H1 (cell line): ENCODE results near the gene SLC12A5. TPM values are rescaled to one million over a fixed set of nuclear protein-coding genes. Genes with fewer than 3 reads are reported as not detected.

ENCODE experiments used
- CTCF ChIA-PET: fragments of 300-600 bp; sonication (Branson Sonifier 250); formaldehyde crosslinking; loops from one replicate; lab custom pipeline; 2021; ENCODE audit not compliant: partially characterized antibody; lab: Charles Lee
- POLR2A ChIA-PET: fragments of 300-600 bp; sonication (Branson Sonifier 250); formaldehyde crosslinking; loops from one replicate; lab custom pipeline; 2021; ENCODE audit warnings: inconsistent platforms; ENCODE audit not compliant: partially characterized antibody; lab: Charles Lee
- DNase-seq, 2 experiments: peaks; one replicate each; pipeline versions ENCODE4 v3.0.0 to v3.0.0-alpha.2; 2010 to 2022; ENCODE audit warnings: low spot score in 2 of 2, low read depth in 1 of 2, mixed read lengths in 1 of 2
- FAIRE-seq: peaks from 2 replicates; lab custom pipeline; 2011; peaks lifted over from hg19 to GRCh38; lab: Jason Lieb, UNC
- H2AFZ ChIP-seq: 2 replicates; pipeline ENCODE4 v1.8.1; 2012; ENCODE audit warnings: low read length, inconsistent platforms
- H2AK5ac ChIP-seq: 2 replicates; pipeline ENCODE4 v1.6.1; 2013; ENCODE audit warnings: low read depth, low read length
- H2BK120ac ChIP-seq: replicated peaks from 2 replicates; pipeline ENCODE3; 2013; ENCODE audit warnings: low read depth, low read length, inconsistent platforms
- H2BK12ac ChIP-seq: 2 replicates; pipeline ENCODE4 v1.6.1; 2013; ENCODE audit warnings: low read depth, low read length
- H2BK15ac ChIP-seq: 2 replicates; pipeline ENCODE4 v1.6.1; 2013; ENCODE audit warnings: low read length
- H2BK20ac ChIP-seq: 2 replicates; pipeline ENCODE4 v1.6.1; 2013; ENCODE audit warnings: low read length
- H2BK5ac ChIP-seq: 2 replicates; pipeline ENCODE4 v1.6.1; 2013; ENCODE audit warnings: low read depth, low read length
- H3K14ac ChIP-seq: 2 replicates; pipeline ENCODE4 v1.6.1; 2013; ENCODE audit warnings: inconsistent platforms; ENCODE audit not compliant: insufficient read length
- H3K18ac ChIP-seq: 2 replicates; pipeline ENCODE4 v1.6.1; 2013; ENCODE audit warnings: low read length; ENCODE audit errors: extremely low read depth
- H3K23ac ChIP-seq: 2 replicates; pipeline ENCODE4 v1.6.1; 2013; ENCODE audit warnings: inconsistent platforms; ENCODE audit not compliant: insufficient read length
- H3K23me2 ChIP-seq: 2 replicates; pipeline ENCODE4 v1.6.1; 2013; ENCODE audit warnings: low read depth, low read length
- H3K27ac ChIP-seq: 2 replicates; pipeline ENCODE4 v1.6.1; 2011; ENCODE audit warnings: low read depth, low read length, inconsistent platforms
- H3K27me3 ChIP-seq, 4 experiments: replicated peaks in 1 of 4; 1 replicate in 1 of 4; 2 replicates in 3 of 4; pipeline versions ENCODE4 v1.6.1 to v1.8.1; 2011 to 2013; ENCODE audit warnings: low read length in 3 of 4, mild to moderate bottlenecking in 3 of 4, inconsistent platforms in 2 of 4, mixed read lengths in 2 of 4, moderate library complexity in 1 of 4; ENCODE audit not compliant: control insufficient read depth in 3 of 4, insufficient read depth in 3 of 4; ENCODE audit errors: extremely low read depth in 1 of 4
- H3K36me3 ChIP-seq, 4 experiments: 2 replicates each; pipeline versions ENCODE4 v1.6.1 to v1.8.1; 2011 to 2013; ENCODE audit warnings: mild to moderate bottlenecking in 4 of 4, low read length in 3 of 4, moderate library complexity in 2 of 4, control low read depth in 1 of 4, inconsistent platforms in 1 of 4; ENCODE audit not compliant: insufficient read depth in 4 of 4, control insufficient read depth in 2 of 4
- H3K4ac ChIP-seq: replicated peaks from 2 replicates; pipeline ENCODE3; 2013; ENCODE audit warnings: low read length, low read depth, mixed read lengths, inconsistent platforms; ENCODE audit not compliant: insufficient read length
- H3K4me1 ChIP-seq, 4 experiments: replicated peaks in 1 of 4; 1 replicate in 1 of 4; 2 replicates in 3 of 4; pipeline versions ENCODE4 v1.6.1 to v1.8.1; 2011 to 2013; ENCODE audit warnings: low read length in 3 of 4, inconsistent platforms in 2 of 4, mixed read lengths in 1 of 4; ENCODE audit not compliant: insufficient read depth in 4 of 4, control insufficient read depth in 3 of 4
- H3K4me2 ChIP-seq, 2 experiments: 2 replicates each; pipeline versions ENCODE4 v1.6.1 to v1.8.1; 2011 to 2013; ENCODE audit warnings: low read depth in 2 of 2, low read length in 2 of 2, control low read depth in 1 of 2, inconsistent platforms in 1 of 2, mild to moderate bottlenecking in 1 of 2; ENCODE audit not compliant: insufficient read depth in 1 of 2
- H3K4me3 ChIP-seq, 4 experiments: fragments of 200-600, 300-600 bp in 1 of 4; sonication (generic), shearing (Covaris generic), sonication (Bioruptor Twin) in 1 of 4; 2 replicates each; pipeline versions ENCODE4 v1.5.1 to v1.8.1; 2011 to 2016; ENCODE audit warnings: low read length in 4 of 4, low read depth in 3 of 4, control low read depth in 2 of 4, inconsistent platforms in 2 of 4, mild to moderate bottlenecking in 2 of 4, mixed read lengths in 1 of 4, moderate library complexity in 1 of 4; ENCODE audit not compliant: insufficient read depth in 2 of 4; ENCODE audit errors: extremely low read depth in 1 of 4
- H3K56ac ChIP-seq: replicated peaks from 2 replicates; pipeline ENCODE3; 2013; ENCODE audit warnings: low read depth, mild to moderate bottlenecking, mixed read lengths, low read length, inconsistent platforms; ENCODE audit not compliant: insufficient read length
- H3K79me1 ChIP-seq: 2 replicates; pipeline ENCODE4 v1.6.1; 2013; ENCODE audit warnings: low read depth, low read length, control low read depth
- H3K79me2 ChIP-seq, 2 experiments: 2 replicates each; pipeline versions ENCODE4 v1.6.1 to v1.8.1; 2012 to 2013; ENCODE audit warnings: low read length in 2 of 2, mild to moderate bottlenecking in 2 of 2, inconsistent platforms in 1 of 2; ENCODE audit not compliant: insufficient read depth in 2 of 2, control insufficient read depth in 1 of 2
- H3K9ac ChIP-seq, 4 experiments: replicated peaks in 1 of 4; 1 replicate in 1 of 4; 2 replicates in 3 of 4; pipeline versions ENCODE4 v1.6.1 to v1.8.1; 2011 to 2013; ENCODE audit warnings: low read depth in 3 of 4, low read length in 3 of 4, control low read depth in 2 of 4, mild to moderate bottlenecking in 2 of 4, moderate library complexity in 2 of 4, inconsistent platforms in 1 of 4; ENCODE audit errors: extremely low read depth in 1 of 4
- H3K9me3 ChIP-seq, 2 experiments: 2 replicates each; pipeline versions ENCODE4 v1.6.1 to v1.8.1; 2012 to 2013; ENCODE audit warnings: mild to moderate bottlenecking in 2 of 2, moderate library complexity in 2 of 2, control low read depth in 1 of 2, inconsistent platforms in 1 of 2, low read depth in 1 of 2, low read length in 1 of 2, mixed read lengths in 1 of 2; ENCODE audit not compliant: insufficient read depth in 2 of 2
- H4K20me1 ChIP-seq, 2 experiments: replicated peaks in 1 of 2; 2 replicates each; pipeline versions ENCODE3 to v1.8.1; 2011 to 2013; ENCODE audit warnings: inconsistent platforms in 2 of 2, low read length in 2 of 2, mild to moderate bottlenecking in 1 of 2; ENCODE audit not compliant: insufficient read depth in 2 of 2, control insufficient read depth in 1 of 2
- H4K5ac ChIP-seq: 2 replicates; pipeline ENCODE4 v1.6.1; 2013; ENCODE audit warnings: low read length, low read depth, mixed read lengths, inconsistent platforms; ENCODE audit not compliant: insufficient read length
- H4K8ac ChIP-seq: 2 replicates; pipeline ENCODE4 v1.8.0; 2013; ENCODE audit warnings: mild to moderate bottlenecking, moderate library complexity, low read length, inconsistent platforms; ENCODE audit not compliant: insufficient read depth; ENCODE audit errors: extremely low read depth
- H4K91ac ChIP-seq: replicated peaks from 2 replicates; pipeline ENCODE3; 2013; ENCODE audit warnings: low read length, mixed read lengths, inconsistent platforms; ENCODE audit not compliant: insufficient read length
- CTBP2 ChIP-seq: IDR thresholded peaks from 2 replicates; pipeline ENCODE4 v1.7.0; 2011; ENCODE audit warnings: borderline replicate concordance, mild to moderate bottlenecking, moderate library complexity, mixed read lengths, low read length; ENCODE audit not compliant: insufficient read depth, insufficient read length
- FOSL1 ChIP-seq: IDR thresholded peaks from 2 replicates; pipeline ENCODE4 v1.6.1; 2011; ENCODE audit warnings: mild to moderate bottlenecking, low read depth, low read length, moderate library complexity; ENCODE audit not compliant: insufficient read depth
- HDAC6 ChIP-seq: IDR thresholded peaks from one replicate; pipeline ENCODE4 v1.7.1; 2012; ENCODE audit warnings: low read depth, mild to moderate bottlenecking, inconsistent platforms, low read length, moderate library complexity
- SP1 ChIP-seq: IDR thresholded peaks from 2 replicates; pipeline ENCODE4 v1.6.1; 2011; ENCODE audit warnings: low read depth, low read length
- WGBS, 2 experiments: shearing (Covaris generic) in 1 of 2; methylation state at CpG; one replicate each; pipeline versions ENCODE4 v1.1.6 to v1.1.7; 2013 to 2015; ENCODE audit warnings: low lambda C conversion rate in 2 of 2, mixed read lengths in 2 of 2, inconsistent platforms in 1 of 2, low coverage in 1 of 2, missing lambda C conversion rate in 1 of 2; ENCODE audit not compliant: insufficient replicate concordance in 2 of 2, insufficient coverage in 1 of 2, insufficient read length in 1 of 2; ENCODE audit errors: extremely low coverage in 1 of 2, missing lambda C conversion rate in 1 of 2; 5-methylcytosine and 5-hydroxymethylcytosine counted together
- polyA plus RNA-seq, 7 experiments: library from polyadenylated mRNA; depleted of rRNA in 3 of 7; stranded (reverse) in 5 of 7; unstranded in 2 of 7; fragments of >200 nt in 5 of 7; fragments of 200-250 nt in 2 of 7; gene quantifications; 1 replicate in 5 of 7; 2 replicates in 1 of 7; 4 replicates in 1 of 7; pipeline versions ENCODE4 v1.2.1 to v1.2.3, GENCODE V29; 2011 to 2013; ENCODE audit warnings: missing spikeins in 2 of 7, mixed read lengths in 2 of 7
- total RNA-seq: library from RNA; stranded (reverse); fragmentation: NEBNext Ultra II Directional; extraction: Animal tissue kit (Norgen Biotek cat#: 25700); gene quantifications from 2 replicates; pipeline ENCODE4 v1.2.1, GENCODE V29; 2021

SLC12A5 gene
- total and polyA plus RNA-seq, 2 of the 8 experiments (the other 6 are each of a cell fraction or from before 2014, with no cell fraction given) = 1.9 to 7.3 TPM

GRCh38 chr20:46065691-46066090, 36.7 kb downstream of the SLC12A5 start:
- CTCF ChIA-PET = interaction anchor here (0.9 to 3.3 kb wide), 5 partner anchors 8 to 52 kb away, joined by 3 to 17 read pairs (median 6); no protein-coding TSS in a partner anchor
- peaks cover 5 to 8% of the 10 kb centered on the region in 2 experiments for H4K20me1 ChIP-seq
- no peak for FAIRE-seq

More at GRCh38 chr20:46065691-46066090, 36.7 kb downstream of the SLC12A5 start:
- Histone ChIP-seq H3K27me3 (no peaks in the 10 kb centered on the region), H2BK5ac (no peak overlapping the region), H4K8ac (no peak overlapping the region), H4K91ac (no peak overlapping the region), H2AFZ (no peak overlapping the region), H2BK15ac (no peak overlapping the region), H2BK120ac (no peak overlapping the region), H3K23ac (no peak overlapping the region), H3K36me3 (peaks cover 38 to 78% (median 62%) of the 10 kb centered on the region in 4 experiments), H3K14ac (no peak overlapping the region), H3K27ac (no peak overlapping the region), H3K4ac (no peak overlapping the region), H3K9me3 (no peaks in the 10 kb centered on the region), H3K79me1 (no peaks in the 10 kb centered on the region), H2BK12ac (no peak overlapping the region), H4K5ac (no peak overlapping the region), H3K9ac (no peak overlapping the region), H3K18ac (no peak overlapping the region), H2AK5ac (no peak overlapping the region), H2BK20ac (no peak overlapping the region), H3K4me3 (no peak overlapping the region), H3K4me1 (no peaks in the 10 kb centered on the region), H3K56ac (no peak overlapping the region), H3K79me2 (no peaks in the 10 kb centered on the region), H3K4me2 (no peak overlapping the region), H3K23me2 (no peaks in the 10 kb centered on the region)
- DNase-seq = no peak
- 85% methylated on average over 3 of the region's 3 CpGs; no CpG with 5 or more reads in 1 of the 2 experiments for WGBS, 2 experiments
- TF ChIP-seq SP1 (no peak), FOSL1 (no peak), CTBP2 (no peak), HDAC6 (no peak)
- POLR2A ChIA-PET = interaction anchor here (0.9 kb wide), 1 partner anchor 12 kb away, joined by 3 read pairs; no protein-coding TSS in a partner anchor
